Measurements from ENCODE around the gene MEIOB.

MEIOB gene

GRCh38 chr16:1784977-1785845, 86.8 kb downstream of the MEIOB start:
- no peak for DNase-seq (ENCODE audit: low spot score)
- no peak for TF ChIP-seq CTCF (IDR thresholded peaks at IDR 0.05; ENCODE audit: extremely low read depth, insufficient read depth, missing control alignments)
- in situ Hi-C loops (cut with MboI; ENCODE audit: low pct_unique_long_range_greater_than_20kb, low sequenced_read_pairs, unreplicated experiment), result no loop called here

All from GM13977 (cell line).